Osteoblast (primary cell): ENCODE measurements around the gene PIP5KL1. TPM values are rescaled to one million over a fixed set of nuclear protein-coding genes. Genes with fewer than 3 reads are reported as not detected.

ENCODE experiments used
- DNase-seq: peaks from one replicate; pipeline ENCODE4 v3.0.0; 2011; ENCODE audit warnings: low spot score, mixed read lengths; ENCODE audit not compliant: insufficient read length; ENCODE audit errors: missing footprints
- H2AFZ ChIP-seq: 2 replicates; pipeline ENCODE4 v1.6.0; 2011; ENCODE audit warnings: mild to moderate bottlenecking, low read length
- H3K27ac ChIP-seq: 2 replicates; pipeline ENCODE4 v1.5.1; 2011; ENCODE audit warnings: mild to moderate bottlenecking, low read depth, low read length, moderate library complexity
- H3K27me3 ChIP-seq: 2 replicates; pipeline ENCODE4 v1.6.0; 2012; ENCODE audit warnings: mild to moderate bottlenecking, control low read depth, inconsistent platforms, low read length, moderate library complexity; ENCODE audit not compliant: insufficient read depth
- H3K36me3 ChIP-seq: 2 replicates; pipeline ENCODE4 v1.5.1; 2011; ENCODE audit warnings: mild to moderate bottlenecking, low read length, control low read depth, moderate library complexity; ENCODE audit not compliant: insufficient read depth
- H3K4me1 ChIP-seq: 2 replicates; pipeline ENCODE4 v1.5.1; 2011; ENCODE audit warnings: mild to moderate bottlenecking, low read length, control low read depth, moderate library complexity; ENCODE audit not compliant: insufficient read depth
- H3K4me2 ChIP-seq: 2 replicates; pipeline ENCODE4 v1.6.0; 2011; ENCODE audit warnings: mild to moderate bottlenecking, low read length; ENCODE audit not compliant: insufficient read depth
- H3K4me3 ChIP-seq: fragments of 200-600 bp; sonication (generic); 3 replicates; pipeline ENCODE4 v1.5.1; 2012; ENCODE audit warnings: mild to moderate bottlenecking, low read length, inconsistent platforms; ENCODE audit not compliant: insufficient read depth
- H3K79me2 ChIP-seq: 2 replicates; pipeline ENCODE4 v1.6.0; 2012; ENCODE audit warnings: mild to moderate bottlenecking, low read length, control low read depth, inconsistent platforms; ENCODE audit not compliant: insufficient read depth
- H3K9me3 ChIP-seq: 2 replicates; pipeline ENCODE4 v1.5.1; 2011; ENCODE audit warnings: low read depth, low read length, control low read depth
- H4K20me1 ChIP-seq: 2 replicates; pipeline ENCODE4 v1.6.0; 2012; ENCODE audit warnings: mild to moderate bottlenecking, low read length, control low read depth; ENCODE audit not compliant: insufficient read depth
- total RNA-seq: library from RNA; depleted of rRNA; stranded (reverse); fragments of >200 nt; gene quantifications from 2 replicates; pipeline ENCODE4 v1.2.3, GENCODE V29; 2012
- TF ChIP-seq, protein P1 (sequence below): IDR thresholded peaks from 2 replicates; pipeline ENCODE4 v1.5.1; 2011; ENCODE audit warnings: mild to moderate bottlenecking, low read depth, low read length, moderate library complexity; ENCODE audit errors: extremely low read depth

The PIP5KL1 gene
- total RNA-seq, 1 donor: 2.2 TPM

DNA sequence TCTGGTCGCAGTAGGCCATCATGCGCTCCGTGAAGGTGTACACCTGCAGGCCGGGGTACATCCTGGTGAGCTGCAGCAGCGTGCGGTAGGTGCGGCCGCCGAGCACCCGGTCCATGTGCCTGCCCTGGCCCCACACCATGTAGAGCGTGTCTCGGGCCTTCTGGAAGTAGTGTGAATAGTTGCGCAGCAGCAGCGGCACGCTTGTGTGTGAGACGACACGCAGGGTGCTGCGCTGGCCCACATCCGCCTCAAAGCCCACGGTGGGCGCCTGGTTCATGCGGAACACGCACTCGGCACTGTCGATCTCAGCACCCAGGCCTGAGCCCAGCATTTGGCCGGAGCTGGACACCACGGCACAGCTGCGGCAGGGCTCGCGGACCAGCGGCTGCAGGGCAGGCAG is 18.3 kb downstream of the PIP5KL1 start:
- no peak for DNase-seq
- Histone ChIP-seq H2AFZ (no peak overlapping the region), H3K79me2 (peaks cover 17% of the 10 kb centered on the region), H3K27ac (no peak overlapping the region), H3K27me3 (no peaks in the 10 kb centered on the region), H3K9me3 (no peaks in the 10 kb centered on the region), H3K4me2 (no peak overlapping the region), H3K4me3 (no peak overlapping the region), H3K36me3 (peaks cover 25% of the 10 kb centered on the region), H4K20me1 (peaks cover 3% of the 10 kb centered on the region), H3K4me1 (peaks cover 17% of the 10 kb centered on the region)
- TF ChIP-seq, protein P1, sequence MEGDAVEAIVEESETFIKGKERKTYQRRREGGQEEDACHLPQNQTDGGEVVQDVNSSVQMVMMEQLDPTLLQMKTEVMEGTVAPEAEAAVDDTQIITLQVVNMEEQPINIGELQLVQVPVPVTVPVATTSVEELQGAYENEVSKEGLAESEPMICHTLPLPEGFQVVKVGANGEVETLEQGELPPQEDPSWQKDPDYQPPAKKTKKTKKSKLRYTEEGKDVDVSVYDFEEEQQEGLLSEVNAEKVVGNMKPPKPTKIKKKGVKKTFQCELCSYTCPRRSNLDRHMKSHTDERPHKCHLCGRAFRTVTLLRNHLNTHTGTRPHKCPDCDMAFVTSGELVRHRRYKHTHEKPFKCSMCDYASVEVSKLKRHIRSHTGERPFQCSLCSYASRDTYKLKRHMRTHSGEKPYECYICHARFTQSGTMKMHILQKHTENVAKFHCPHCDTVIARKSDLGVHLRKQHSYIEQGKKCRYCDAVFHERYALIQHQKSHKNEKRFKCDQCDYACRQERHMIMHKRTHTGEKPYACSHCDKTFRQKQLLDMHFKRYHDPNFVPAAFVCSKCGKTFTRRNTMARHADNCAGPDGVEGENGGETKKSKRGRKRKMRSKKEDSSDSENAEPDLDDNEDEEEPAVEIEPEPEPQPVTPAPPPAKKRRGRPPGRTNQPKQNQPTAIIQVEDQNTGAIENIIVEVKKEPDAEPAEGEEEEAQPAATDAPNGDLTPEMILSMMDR: no peak

DNA sequence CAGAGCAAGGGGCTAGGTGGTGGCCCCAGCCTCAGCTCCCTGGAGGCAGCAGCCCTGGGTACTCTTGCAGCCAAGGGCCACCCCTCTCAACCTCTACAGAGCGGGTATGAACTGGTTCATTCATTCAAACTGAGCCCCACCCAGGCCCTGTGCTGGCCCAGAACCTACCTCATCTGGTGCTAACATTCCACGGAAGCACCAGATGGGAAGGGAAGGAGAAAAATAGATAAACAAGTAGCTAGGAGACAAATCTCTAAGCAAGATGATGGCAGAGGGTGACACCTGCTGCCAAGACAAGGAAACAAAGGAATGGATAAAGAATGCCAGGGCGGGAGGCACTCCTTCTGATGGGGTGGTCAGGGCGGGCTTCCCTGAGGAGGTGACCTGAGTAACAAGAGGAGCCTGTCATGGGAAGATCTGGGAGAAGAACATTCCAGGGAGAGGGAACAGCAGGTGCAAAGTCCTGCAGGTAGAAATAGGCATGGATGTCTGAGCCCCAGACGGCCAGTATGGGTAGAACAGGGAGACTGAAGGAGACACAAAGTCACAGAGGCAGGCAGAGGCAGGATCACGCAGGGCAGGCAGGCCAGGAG is 19.9 kb downstream of the PIP5KL1 start:
- H3K79me2 ChIP-seq: peaks cover 7% of the 10 kb centered on the region
- TF ChIP-seq, protein P1: peak; percentile 39
- H3K9me3 ChIP-seq: no peaks in the 10 kb centered on the region
- H3K27me3 ChIP-seq: no peaks in the 10 kb centered on the region
- H3K27ac ChIP-seq: no peak overlapping the region
- peaks cover 5% of the 10 kb centered on the region for H3K4me1 ChIP-seq
- peaks cover 25% of the 10 kb centered on the region for H3K36me3 ChIP-seq
- H3K4me3 ChIP-seq: no peak overlapping the region
- no peak overlapping the region for H3K4me2 ChIP-seq
- H4K20me1 ChIP-seq: peaks cover 3% of the 10 kb centered on the region
- peak; percentile 65 for DNase-seq
- H2AFZ ChIP-seq: no peak overlapping the region

DNA sequence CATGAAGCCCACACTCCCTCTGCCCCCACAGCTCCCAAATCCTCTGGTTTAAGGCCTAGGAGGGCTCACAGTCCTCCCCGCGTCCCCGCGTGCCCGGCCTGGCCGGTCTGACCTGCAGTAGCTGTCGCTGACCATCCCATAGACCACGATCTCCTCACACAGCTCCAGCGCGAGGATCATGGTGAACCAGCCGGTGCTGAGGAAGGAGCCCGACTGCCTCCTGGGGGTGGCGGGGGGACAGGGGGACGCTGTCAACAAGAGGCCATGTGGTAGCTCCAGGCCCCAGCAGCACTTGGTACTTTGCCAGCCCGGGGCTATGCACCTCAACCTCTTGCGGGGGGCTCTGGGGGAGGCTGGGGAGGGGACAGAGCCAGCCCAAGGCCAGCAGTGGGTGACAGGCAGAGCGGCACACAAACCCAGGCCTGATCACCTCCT is 20.7 kb downstream of the PIP5KL1 start:
- H3K9me3 ChIP-seq: no peaks in the 10 kb centered on the region
- no peaks in the 10 kb centered on the region for H3K4me1 ChIP-seq
- DNase-seq: peak; percentile 58
- no peak overlapping the region for H3K4me3 ChIP-seq
- H4K20me1 ChIP-seq: peaks cover 3% of the 10 kb centered on the region
- no peak overlapping the region for H2AFZ ChIP-seq
- H3K27ac ChIP-seq: no peak overlapping the region
- peaks cover 25% of the 10 kb centered on the region for H3K36me3 ChIP-seq
- H3K4me2 ChIP-seq: no peak overlapping the region
- TF ChIP-seq, protein P1: no peak
- H3K27me3 ChIP-seq: no peaks in the 10 kb centered on the region
- no peaks in the 10 kb centered on the region for H3K79me2 ChIP-seq

DNA sequence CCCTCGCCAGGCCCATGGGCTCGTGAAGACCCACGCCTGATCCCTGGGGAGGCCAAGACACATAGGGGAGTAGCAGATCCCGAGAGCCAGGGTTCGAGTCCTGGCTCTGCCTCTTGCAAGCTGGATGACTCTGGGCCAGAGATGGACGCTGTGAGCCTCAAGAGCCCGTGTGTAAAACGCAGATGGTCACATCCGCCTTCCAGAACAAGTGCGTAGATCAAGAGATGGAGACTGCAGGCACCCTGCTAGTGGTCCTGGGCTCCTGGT is 22.0 kb downstream of the PIP5KL1 start:
- Histone ChIP-seq H3K27ac (no peak overlapping the region), H3K27me3 (no peaks in the 10 kb centered on the region), H3K9me3 (no peaks in the 10 kb centered on the region), H3K79me2 (no peaks in the 10 kb centered on the region), H4K20me1 (peaks cover 3% of the 10 kb centered on the region), H3K4me1 (peaks cover 5% of the 10 kb centered on the region), H3K36me3 (peaks cover 25% of the 10 kb centered on the region), H3K4me2 (no peak overlapping the region), H3K4me3 (no peak overlapping the region), H2AFZ (no peak overlapping the region)
- TF ChIP-seq, protein P1: no peak
- no peak for DNase-seq
